NB4 (cell line): Measurements from ENCODE around the gene GATA3.

Experiments
- CTCF ChIP-seq: IDR thresholded peaks from one replicate; pipeline ENCODE4 v1.5.1; 2012; ENCODE audit warnings: low read depth, low read length
- POLR2A ChIP-seq: IDR thresholded peaks from 2 replicates; pipeline ENCODE4 v1.6.1; 2011; ENCODE audit warnings: mild to moderate bottlenecking; ENCODE audit not compliant: insufficient read length; ENCODE audit errors: extremely low read depth

- TF ChIP-seq CTCF, result no peak
- no peak for TF ChIP-seq POLR2A
Measured at GRCh38 chr10:8057636-8058273, 3.3 kb downstream of the GATA3 start.
